ENCODE measurements around the gene ZNF319. TPM values are rescaled to one million over a fixed set of nuclear protein-coding genes. Genes with fewer than 3 reads are reported as not detected.

ZNF319 gene
- total RNA-seq, 1 donor from 2014 or later, result 11.5 TPM

DNA sequence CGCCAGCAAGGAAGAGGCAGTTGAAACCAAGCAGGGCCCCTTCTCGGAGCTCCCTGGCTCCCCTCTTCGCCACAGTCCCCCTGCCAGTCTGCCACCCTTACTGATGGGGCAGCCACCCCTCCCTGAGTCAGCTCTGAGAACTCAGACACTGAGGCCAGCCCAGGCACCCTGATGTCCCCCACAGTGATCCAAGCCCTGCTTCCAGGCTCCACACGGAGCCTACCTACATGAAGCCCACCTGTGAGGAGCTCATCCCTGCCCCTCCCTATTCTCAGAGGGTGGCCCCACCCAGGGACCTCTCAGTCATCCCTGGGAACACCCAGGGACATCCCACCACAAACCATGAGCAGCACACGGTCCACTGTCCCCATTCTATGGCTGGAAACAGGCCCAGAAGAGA, 38.4 kb downstream of the ZNF319 start:
- FAIRE-seq (no peak), DNase-seq (ENCODE audit: low read depth) (no peak)
- H3K4me2 ChIP-seq (ENCODE audit: low read length), result no peak overlapping the region
- H3K79me2 ChIP-seq (ENCODE audit: insufficient read depth, low read length), result no peaks in the 10 kb centered on the region
- H3K27ac ChIP-seq (ENCODE audit: low read depth, low read length), result no peak overlapping the region
- Mint-ChIP-seq H3K36me3 (ENCODE audit: low read depth, unreplicated experiment) (no peaks in the 10 kb centered on the region), H3K27ac (ENCODE audit: unreplicated experiment) (no peak overlapping the region), H3K9me3 (ENCODE audit: unreplicated experiment) (peaks cover 3% of the 10 kb centered on the region), H3K4me1 (ENCODE audit: low read depth, unreplicated experiment) (no peaks in the 10 kb centered on the region), H3K4me3 (ENCODE audit: unreplicated experiment) (no peak overlapping the region), H3K27me3 (ENCODE audit: low read depth, unreplicated experiment) (peaks cover 42% of the 10 kb centered on the region)
- H2AFZ ChIP-seq (ENCODE audit: low read depth, low read length), result no peak overlapping the region
- H3K36me3 ChIP-seq (ENCODE audit: insufficient read depth, low read length), result no peaks in the 10 kb centered on the region
- H4K20me1 ChIP-seq (ENCODE audit: insufficient read depth, low read length), result no peaks in the 10 kb centered on the region
- no peaks in the 10 kb centered on the region for H3K9me3 ChIP-seq (ENCODE audit: insufficient read depth, low read depth, low read length)
- H3K27me3 ChIP-seq (ENCODE audit: insufficient read depth, low read length), result peaks cover 3% of the 10 kb centered on the region
- H3K4me1 ChIP-seq (ENCODE audit: insufficient read depth, low read length), result no peaks in the 10 kb centered on the region
- no peak overlapping the region for H3K9ac ChIP-seq (ENCODE audit: low read length)
- TF ChIP-seq, protein P1, sequence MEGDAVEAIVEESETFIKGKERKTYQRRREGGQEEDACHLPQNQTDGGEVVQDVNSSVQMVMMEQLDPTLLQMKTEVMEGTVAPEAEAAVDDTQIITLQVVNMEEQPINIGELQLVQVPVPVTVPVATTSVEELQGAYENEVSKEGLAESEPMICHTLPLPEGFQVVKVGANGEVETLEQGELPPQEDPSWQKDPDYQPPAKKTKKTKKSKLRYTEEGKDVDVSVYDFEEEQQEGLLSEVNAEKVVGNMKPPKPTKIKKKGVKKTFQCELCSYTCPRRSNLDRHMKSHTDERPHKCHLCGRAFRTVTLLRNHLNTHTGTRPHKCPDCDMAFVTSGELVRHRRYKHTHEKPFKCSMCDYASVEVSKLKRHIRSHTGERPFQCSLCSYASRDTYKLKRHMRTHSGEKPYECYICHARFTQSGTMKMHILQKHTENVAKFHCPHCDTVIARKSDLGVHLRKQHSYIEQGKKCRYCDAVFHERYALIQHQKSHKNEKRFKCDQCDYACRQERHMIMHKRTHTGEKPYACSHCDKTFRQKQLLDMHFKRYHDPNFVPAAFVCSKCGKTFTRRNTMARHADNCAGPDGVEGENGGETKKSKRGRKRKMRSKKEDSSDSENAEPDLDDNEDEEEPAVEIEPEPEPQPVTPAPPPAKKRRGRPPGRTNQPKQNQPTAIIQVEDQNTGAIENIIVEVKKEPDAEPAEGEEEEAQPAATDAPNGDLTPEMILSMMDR (IDR thresholded peaks at IDR 0.05; ENCODE audit: insufficient read depth, low read depth, low read length), result no peak
- TF ChIP-seq EZH2 (IDR thresholded peaks at IDR 0.05; ENCODE audit: insufficient read depth, low read length), result no peak
- no peak overlapping the region for H3K4me3 ChIP-seq (ENCODE audit: insufficient read depth, low read depth, low read length)

DNA sequence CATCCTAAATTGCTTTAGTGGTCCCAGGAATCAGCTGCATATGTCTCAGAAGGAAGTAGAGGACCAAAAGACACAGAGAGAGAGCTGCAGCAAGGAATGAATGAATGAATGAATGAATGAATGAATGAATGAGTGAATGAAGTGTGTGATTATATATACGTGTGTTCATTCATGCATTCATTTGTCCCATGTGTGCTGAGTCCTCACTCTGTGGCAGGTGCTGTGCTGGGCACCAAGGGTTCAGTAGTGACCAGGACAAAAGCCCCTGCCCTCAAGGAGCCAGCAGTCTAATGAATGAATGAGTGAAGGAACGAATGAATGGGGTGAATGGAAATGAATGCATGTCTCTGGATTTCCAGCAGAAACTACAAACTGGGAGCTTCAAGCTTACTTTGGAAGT, 38.9 kb downstream of the ZNF319 start:
- FAIRE-seq (no peak), DNase-seq (ENCODE audit: low read depth) (no peak)
- Histone ChIP-seq H4K20me1 (ENCODE audit: insufficient read depth, low read length) (no peaks in the 10 kb centered on the region), H3K27ac (ENCODE audit: low read depth, low read length) (no peak overlapping the region), H2AFZ (ENCODE audit: low read depth, low read length) (no peak overlapping the region), H3K27me3 (ENCODE audit: insufficient read depth, low read length) (peaks cover 3% of the 10 kb centered on the region), H3K9me3 (ENCODE audit: insufficient read depth, low read depth, low read length) (no peaks in the 10 kb centered on the region), H3K4me1 (ENCODE audit: insufficient read depth, low read length) (no peaks in the 10 kb centered on the region), H3K79me2 (ENCODE audit: insufficient read depth, low read length) (no peaks in the 10 kb centered on the region), H3K4me2 (ENCODE audit: low read length) (no peak overlapping the region), H3K36me3 (ENCODE audit: insufficient read depth, low read length) (no peaks in the 10 kb centered on the region), H3K4me3 (ENCODE audit: insufficient read depth, low read depth, low read length) (no peak overlapping the region), H3K9ac (ENCODE audit: low read length) (no peak overlapping the region)
- TF ChIP-seq, protein P1 (IDR thresholded peaks at IDR 0.05; ENCODE audit: insufficient read depth, low read depth, low read length), result no peak
- TF ChIP-seq EZH2 (IDR thresholded peaks at IDR 0.05; ENCODE audit: insufficient read depth, low read length), result no peak
- Mint-ChIP-seq H3K9me3 (ENCODE audit: unreplicated experiment) (peaks cover 3% of the 10 kb centered on the region), H3K4me3 (ENCODE audit: unreplicated experiment) (no peak overlapping the region), H3K27me3 (ENCODE audit: low read depth, unreplicated experiment) (peaks cover 41% of the 10 kb centered on the region), H3K36me3 (ENCODE audit: low read depth, unreplicated experiment) (no peaks in the 10 kb centered on the region), H3K4me1 (ENCODE audit: low read depth, unreplicated experiment) (no peaks in the 10 kb centered on the region), H3K27ac (ENCODE audit: unreplicated experiment) (peak overlapping the region; percentile 41)

- H3K27me3 ChIP-seq (ENCODE audit: insufficient read depth, low read length), result peaks cover 3% of the 10 kb centered on the region
- H2AFZ ChIP-seq (ENCODE audit: low read depth, low read length), result no peak overlapping the region
- H4K20me1 ChIP-seq (ENCODE audit: insufficient read depth, low read length), result no peaks in the 10 kb centered on the region
- no peak overlapping the region for H3K4me3 ChIP-seq (ENCODE audit: insufficient read depth, low read depth, low read length)
- Mint-ChIP-seq H3K27me3 (ENCODE audit: low read depth, unreplicated experiment) (peaks cover 43% of the 10 kb centered on the region), H3K36me3 (ENCODE audit: low read depth, unreplicated experiment) (no peaks in the 10 kb centered on the region), H3K27ac (ENCODE audit: unreplicated experiment) (no peak overlapping the region), H3K9me3 (ENCODE audit: unreplicated experiment) (peaks cover 3% of the 10 kb centered on the region), H3K4me3 (ENCODE audit: unreplicated experiment) (no peak overlapping the region), H3K4me1 (ENCODE audit: low read depth, unreplicated experiment) (no peaks in the 10 kb centered on the region)
- no peak overlapping the region for H3K9ac ChIP-seq (ENCODE audit: low read length)
- FAIRE-seq (no peak), DNase-seq (ENCODE audit: low read depth) (no peak)
- no peaks in the 10 kb centered on the region for H3K36me3 ChIP-seq (ENCODE audit: insufficient read depth, low read length)
- no peak overlapping the region for H3K27ac ChIP-seq (ENCODE audit: low read depth, low read length)
- no peaks in the 10 kb centered on the region for H3K4me1 ChIP-seq (ENCODE audit: insufficient read depth, low read length)
- no peaks in the 10 kb centered on the region for H3K9me3 ChIP-seq (ENCODE audit: insufficient read depth, low read depth, low read length)
- H3K79me2 ChIP-seq (ENCODE audit: insufficient read depth, low read length), result no peaks in the 10 kb centered on the region
- no peak overlapping the region for H3K4me2 ChIP-seq (ENCODE audit: low read length)
- TF ChIP-seq EZH2 (IDR thresholded peaks at IDR 0.05; ENCODE audit: insufficient read depth, low read length), result no peak
- TF ChIP-seq, protein P1 (IDR thresholded peaks at IDR 0.05; ENCODE audit: insufficient read depth, low read depth, low read length), result no peak
These were observed 39.5 kb downstream of the ZNF319 start for GRCh38 chr16:57960826-57961472.

All from astrocyte (in vitro differentiated cells and primary cell).